ENCODE results near the gene AREG.

DNA sequence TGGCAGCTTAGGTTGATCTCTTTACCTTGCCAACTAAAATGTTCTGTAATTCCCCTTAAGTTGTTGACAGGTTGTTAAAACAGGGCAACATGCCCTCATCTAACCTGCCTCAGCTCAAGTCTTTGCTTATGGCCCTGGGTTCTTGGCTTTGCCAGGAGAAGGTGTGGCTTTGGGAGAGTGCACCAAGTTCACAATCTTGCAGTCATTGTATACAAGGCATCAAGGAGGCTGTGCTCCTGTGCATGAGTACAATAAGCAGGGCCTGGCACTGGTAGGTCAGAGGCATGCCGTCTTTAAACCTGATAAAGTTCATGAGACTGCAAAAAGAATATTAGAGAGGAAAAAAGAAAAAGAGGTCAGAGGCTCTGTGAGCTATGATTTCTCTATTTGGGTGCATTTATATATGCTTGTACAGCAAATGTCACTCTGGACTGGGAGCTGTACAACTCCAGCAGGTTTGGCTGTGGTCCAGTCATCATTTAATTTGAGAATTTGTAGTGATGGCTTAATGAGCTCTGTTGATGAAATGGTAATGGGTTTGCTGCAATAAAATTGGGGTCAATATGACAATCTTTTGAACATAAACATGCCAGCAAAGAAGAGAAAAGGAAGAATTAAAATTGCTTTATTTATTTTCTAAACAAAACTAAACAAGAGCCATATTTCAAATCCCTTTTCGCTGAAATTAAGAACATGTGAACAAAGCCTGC lies 30.3 kb downstream of the AREG start:
- TF ChIP-seq, protein P1, sequence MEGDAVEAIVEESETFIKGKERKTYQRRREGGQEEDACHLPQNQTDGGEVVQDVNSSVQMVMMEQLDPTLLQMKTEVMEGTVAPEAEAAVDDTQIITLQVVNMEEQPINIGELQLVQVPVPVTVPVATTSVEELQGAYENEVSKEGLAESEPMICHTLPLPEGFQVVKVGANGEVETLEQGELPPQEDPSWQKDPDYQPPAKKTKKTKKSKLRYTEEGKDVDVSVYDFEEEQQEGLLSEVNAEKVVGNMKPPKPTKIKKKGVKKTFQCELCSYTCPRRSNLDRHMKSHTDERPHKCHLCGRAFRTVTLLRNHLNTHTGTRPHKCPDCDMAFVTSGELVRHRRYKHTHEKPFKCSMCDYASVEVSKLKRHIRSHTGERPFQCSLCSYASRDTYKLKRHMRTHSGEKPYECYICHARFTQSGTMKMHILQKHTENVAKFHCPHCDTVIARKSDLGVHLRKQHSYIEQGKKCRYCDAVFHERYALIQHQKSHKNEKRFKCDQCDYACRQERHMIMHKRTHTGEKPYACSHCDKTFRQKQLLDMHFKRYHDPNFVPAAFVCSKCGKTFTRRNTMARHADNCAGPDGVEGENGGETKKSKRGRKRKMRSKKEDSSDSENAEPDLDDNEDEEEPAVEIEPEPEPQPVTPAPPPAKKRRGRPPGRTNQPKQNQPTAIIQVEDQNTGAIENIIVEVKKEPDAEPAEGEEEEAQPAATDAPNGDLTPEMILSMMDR (IDR thresholded peaks at IDR 0.05) = no peak
- TF ChIP-seq JUNB (IDR thresholded peaks at IDR 0.05) (no peak), ZNF302 (CRISPR knock-in tag; IDR thresholded peaks at IDR 0.05) (no peak), SMC3 (IDR thresholded peaks at IDR 0.05) (no peak), RFX5 (IDR thresholded peaks at IDR 0.05) (no peak), PHF8 (IDR thresholded peaks at IDR 0.05; ENCODE audit: borderline replicate concordance, low read depth) (no peak), ESRRA (IDR thresholded peaks at IDR 0.05; ENCODE audit: borderline replicate concordance, low read length) (no peak), POLR2A (IDR thresholded peaks at IDR 0.05; ENCODE audit: low read length) (no peak), NR3C1 (IDR thresholded peaks at IDR 0.05) (no peak), CEBPB (IDR thresholded peaks at IDR 0.05) (no peak)
- TF ChIP-seq, protein P2, sequence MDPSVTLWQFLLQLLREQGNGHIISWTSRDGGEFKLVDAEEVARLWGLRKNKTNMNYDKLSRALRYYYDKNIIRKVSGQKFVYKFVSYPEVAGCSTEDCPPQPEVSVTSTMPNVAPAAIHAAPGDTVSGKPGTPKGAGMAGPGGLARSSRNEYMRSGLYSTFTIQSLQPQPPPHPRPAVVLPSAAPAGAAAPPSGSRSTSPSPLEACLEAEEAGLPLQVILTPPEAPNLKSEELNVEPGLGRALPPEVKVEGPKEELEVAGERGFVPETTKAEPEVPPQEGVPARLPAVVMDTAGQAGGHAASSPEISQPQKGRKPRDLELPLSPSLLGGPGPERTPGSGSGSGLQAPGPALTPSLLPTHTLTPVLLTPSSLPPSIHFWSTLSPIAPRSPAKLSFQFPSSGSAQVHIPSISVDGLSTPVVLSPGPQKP (IDR thresholded peaks at IDR 0.05; ENCODE audit: low read depth, low read length) = no peak
- TF ChIP-seq, protein P3, sequence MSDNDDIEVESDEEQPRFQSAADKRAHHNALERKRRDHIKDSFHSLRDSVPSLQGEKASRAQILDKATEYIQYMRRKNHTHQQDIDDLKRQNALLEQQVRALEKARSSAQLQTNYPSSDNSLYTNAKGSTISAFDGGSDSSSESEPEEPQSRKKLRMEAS (IDR thresholded peaks at IDR 0.05) = no peak
- TF ChIP-seq, protein P4, sequence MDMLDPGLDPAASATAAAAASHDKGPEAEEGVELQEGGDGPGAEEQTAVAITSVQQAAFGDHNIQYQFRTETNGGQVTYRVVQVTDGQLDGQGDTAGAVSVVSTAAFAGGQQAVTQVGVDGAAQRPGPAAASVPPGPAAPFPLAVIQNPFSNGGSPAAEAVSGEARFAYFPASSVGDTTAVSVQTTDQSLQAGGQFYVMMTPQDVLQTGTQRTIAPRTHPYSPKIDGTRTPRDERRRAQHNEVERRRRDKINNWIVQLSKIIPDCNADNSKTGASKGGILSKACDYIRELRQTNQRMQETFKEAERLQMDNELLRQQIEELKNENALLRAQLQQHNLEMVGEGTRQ (IDR thresholded peaks at IDR 0.05) = no peak
- TF ChIP-seq, protein P5, sequence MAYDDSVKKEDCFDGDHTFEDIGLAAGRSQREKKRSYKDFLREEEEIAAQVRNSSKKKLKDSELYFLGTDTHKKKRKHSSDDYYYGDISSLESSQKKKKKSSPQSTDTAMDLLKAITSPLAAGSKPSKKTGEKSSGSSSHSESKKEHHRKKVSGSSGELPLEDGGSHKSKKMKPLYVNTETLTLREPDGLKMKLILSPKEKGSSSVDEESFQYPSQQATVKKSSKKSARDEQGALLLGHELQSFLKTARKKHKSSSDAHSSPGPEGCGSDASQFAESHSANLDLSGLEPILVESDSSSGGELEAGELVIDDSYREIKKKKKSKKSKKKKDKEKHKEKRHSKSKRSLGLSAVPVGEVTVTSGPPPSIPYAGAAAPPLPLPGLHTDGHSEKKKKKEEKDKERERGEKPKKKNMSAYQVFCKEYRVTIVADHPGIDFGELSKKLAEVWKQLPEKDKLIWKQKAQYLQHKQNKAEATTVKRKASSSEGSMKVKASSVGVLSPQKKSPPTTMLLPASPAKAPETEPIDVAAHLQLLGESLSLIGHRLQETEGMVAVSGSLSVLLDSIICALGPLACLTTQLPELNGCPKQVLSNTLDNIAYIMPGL (CRISPR knock-in tag; IDR thresholded peaks at IDR 0.05; ENCODE audit: borderline replicate concordance) = no peak

All from A549 (cell line).